ENCODE data around the gene YY1.
"Not testable (repeated sequence)": the region's sequence is repeated elsewhere in the genome, so short reads cannot be mapped to it uniquely, and the experiment has no call there.

Gene YY1

DNA sequence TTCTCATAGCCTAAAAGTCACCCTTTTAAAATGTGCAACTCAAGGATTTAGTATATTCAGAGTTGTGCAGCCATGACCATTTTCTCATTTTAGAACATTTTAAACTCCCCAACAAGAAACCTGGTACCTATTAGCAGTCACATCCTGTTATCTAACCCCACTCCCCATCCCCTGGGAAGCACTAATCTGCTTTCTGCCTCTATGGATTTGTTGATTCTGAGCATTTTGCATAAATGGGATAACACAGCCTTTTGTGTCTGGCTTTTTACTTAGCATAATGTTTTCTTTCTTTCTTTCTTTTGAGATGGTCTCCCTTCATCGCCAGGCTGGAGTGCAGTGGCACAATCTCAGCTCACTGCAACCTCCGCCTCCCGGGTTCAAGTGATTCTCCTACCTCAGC is 38.6 kb upstream of the YY1 start:
- TF ChIP-seq POLR2AphosphoS5 (IDR thresholded peaks at IDR 0.05; ENCODE audit: borderline replicate concordance, low read depth, low read length) = no peak
- no peak for DNase-seq (ENCODE audit: low read depth, low spot score)
- no peaks in the 10 kb centered on the region for H3K36me3 ChIP-seq (ENCODE audit: insufficient read depth, low read length)
- H3K9me3 ChIP-seq (ENCODE audit: low read depth, low read length) = no peaks in the 10 kb centered on the region
- no peak overlapping the region for H3K27ac ChIP-seq
- no peak overlapping the region for H3K9ac ChIP-seq (ENCODE audit: insufficient read length)
- no peak overlapping the region for H3K4me3 ChIP-seq

GRCh38 chr14:100201701-100202100 is 37.2 kb upstream of the YY1 start:
- Histone ChIP-seq H3K36me3 (ENCODE audit: insufficient read depth, low read length) (no peaks in the 10 kb centered on the region), H3K4me3 (no peak overlapping the region), H3K27ac (no peak overlapping the region), H3K9ac (ENCODE audit: insufficient read length) (no peak overlapping the region), H3K9me3 (ENCODE audit: low read depth, low read length) (no peaks in the 10 kb centered on the region)
- DNase-seq (ENCODE audit: low read depth, low spot score) = no peak
- no peak for TF ChIP-seq EZH2 (IDR thresholded peaks at IDR 0.05)
- no peak for TF ChIP-seq POLR2AphosphoS5 (IDR thresholded peaks at IDR 0.05; ENCODE audit: borderline replicate concordance, low read depth, low read length)
- no peak for TF ChIP-seq FOXP2 (optimal IDR thresholded peaks at IDR 0.05; ENCODE audit: control extremely low read depth, extremely low read length, insufficient read depth)

GRCh38 chr14:100202712-100203111 is 36.2 kb upstream of the YY1 start:
- TF ChIP-seq POLR2AphosphoS5 (IDR thresholded peaks at IDR 0.05; ENCODE audit: borderline replicate concordance, low read depth, low read length) = peak; percentile 31; the same call in 1 of the 2 replicates
- no peak for TF ChIP-seq FOXP2 (optimal IDR thresholded peaks at IDR 0.05; ENCODE audit: control extremely low read depth, extremely low read length, insufficient read depth)
- no peak for TF ChIP-seq EZH2 (IDR thresholded peaks at IDR 0.05)
- Histone ChIP-seq H3K4me3 (peak overlapping the region; percentile 59), H3K36me3 (ENCODE audit: insufficient read depth, low read length) (no peaks in the 10 kb centered on the region), H3K9me3 (ENCODE audit: low read depth, low read length) (no peaks in the 10 kb centered on the region), H3K9ac (ENCODE audit: insufficient read length) (no peak overlapping the region), H3K27ac (peak overlapping the region; percentile 72; the same call in 1 of the 2 replicates)
- DNase-seq (ENCODE audit: low read depth, low spot score) = peak; percentile 83

- no peak for DNase-seq (ENCODE audit: low read depth, low spot score)
- H3K4me3 ChIP-seq = peak overlapping the region; percentile 59
- H3K27ac ChIP-seq = peak overlapping the region; percentile 72; the same call in 1 of the 2 replicates
- no peaks in the 10 kb centered on the region for H3K36me3 ChIP-seq (ENCODE audit: insufficient read depth, low read length)
- no peaks in the 10 kb centered on the region for H3K9me3 ChIP-seq (ENCODE audit: low read depth, low read length)
- no peak for TF ChIP-seq POLR2AphosphoS5 (IDR thresholded peaks at IDR 0.05; ENCODE audit: borderline replicate concordance, low read depth, low read length)
- TF ChIP-seq FOXP2 (optimal IDR thresholded peaks at IDR 0.05; ENCODE audit: control extremely low read depth, extremely low read length, insufficient read depth) = no peak
- TF ChIP-seq EZH2 (IDR thresholded peaks at IDR 0.05) = no peak
- no peak overlapping the region for H3K9ac ChIP-seq (ENCODE audit: insufficient read length)
Observed at GRCh38 chr14:100203146-100203545, 35.8 kb upstream of the YY1 start.

GRCh38 chr14:100203962-100204834 is 34.7 kb upstream of the YY1 start:
- Histone ChIP-seq H3K9ac (ENCODE audit: insufficient read length) (no peak overlapping the region), H3K36me3 (ENCODE audit: insufficient read depth, low read length) (no peaks in the 10 kb centered on the region), H3K27ac (no peak overlapping the region), H3K9me3 (ENCODE audit: low read depth, low read length) (no peaks in the 10 kb centered on the region), H3K4me3 (no peak overlapping the region)
- TF ChIP-seq FOXP2 (optimal IDR thresholded peaks at IDR 0.05; ENCODE audit: control extremely low read depth, extremely low read length, insufficient read depth) = no peak
- TF ChIP-seq POLR2AphosphoS5 (IDR thresholded peaks at IDR 0.05; ENCODE audit: borderline replicate concordance, low read depth, low read length) = no peak
- no peak for TF ChIP-seq EZH2 (IDR thresholded peaks at IDR 0.05)
- no peak for DNase-seq (ENCODE audit: low read depth, low spot score)

GRCh38 chr14:100204835-100205167 is 34.1 kb upstream of the YY1 start:
- H3K9ac ChIP-seq (ENCODE audit: insufficient read length); H3K4me3 ChIP-seq; H3K36me3 ChIP-seq (ENCODE audit: insufficient read depth, low read length); H3K9me3 ChIP-seq (ENCODE audit: low read depth, low read length); DNase-seq (ENCODE audit: low read depth, low spot score); H3K27ac ChIP-seq: not testable (repeated sequence)

GRCh38 chr14:100207588-100207987 is 31.4 kb upstream of the YY1 start:
- not testable (repeated sequence) for H3K27ac ChIP-seq; DNase-seq (ENCODE audit: low read depth, low spot score); H3K9ac ChIP-seq (ENCODE audit: insufficient read length); H3K9me3 ChIP-seq (ENCODE audit: low read depth, low read length); H3K36me3 ChIP-seq (ENCODE audit: insufficient read depth, low read length); H3K4me3 ChIP-seq

DNA sequence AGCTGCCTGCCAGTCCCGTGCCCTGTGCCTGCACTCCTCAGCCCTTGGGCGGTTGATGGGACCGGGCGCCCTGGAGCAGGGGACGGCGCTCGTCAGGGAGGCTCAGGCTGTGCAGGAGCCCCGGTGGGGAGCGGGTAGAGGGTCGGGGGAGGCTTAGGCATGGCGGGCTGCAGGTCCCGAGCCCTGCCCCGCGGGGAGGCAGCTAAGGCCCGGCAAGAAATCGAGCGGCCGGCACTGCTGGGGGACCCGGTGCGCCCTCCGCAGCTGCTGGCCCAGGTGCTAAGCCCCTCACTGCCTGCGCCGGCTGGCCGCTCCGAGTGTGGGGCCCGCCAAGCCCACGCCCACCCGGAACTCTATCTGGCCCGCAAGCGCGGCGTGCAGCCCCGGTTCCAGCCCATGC is 30.8 kb upstream of the YY1 start:
- H3K9me3 ChIP-seq (ENCODE audit: low read depth, low read length); H3K4me3 ChIP-seq; H3K9ac ChIP-seq (ENCODE audit: insufficient read length); H3K27ac ChIP-seq; H3K36me3 ChIP-seq (ENCODE audit: insufficient read depth, low read length); DNase-seq (ENCODE audit: low read depth, low spot score): not testable (repeated sequence)

- TF ChIP-seq POLR2AphosphoS5 (IDR thresholded peaks at IDR 0.05; ENCODE audit: borderline replicate concordance, low read depth, low read length) (no peak), FOXP2 (optimal IDR thresholded peaks at IDR 0.05; ENCODE audit: control extremely low read depth, extremely low read length, insufficient read depth) (no peak), EZH2 (IDR thresholded peaks at IDR 0.05) (no peak)
Observed at GRCh38 chr14:100211366-100211765, 27.6 kb upstream of the YY1 start.

More at GRCh38 chr14:100211366-100211765, 27.6 kb upstream of the YY1 start:
- no peaks in the 10 kb centered on the region for H3K9me3 ChIP-seq (ENCODE audit: low read depth, low read length)
- no peaks in the 10 kb centered on the region for H3K36me3 ChIP-seq (ENCODE audit: insufficient read depth, low read length)
- DNase-seq (ENCODE audit: low read depth, low spot score) = no peak
- H3K4me3 ChIP-seq = no peak overlapping the region
- H3K27ac ChIP-seq = no peak overlapping the region
- H3K9ac ChIP-seq (ENCODE audit: insufficient read length) = no peak overlapping the region

Measured in SK-N-MC (cell line).